ENCODE data around the gene B3GAT2.

Gene B3GAT2

GRCh38 chr6:70956451-70957283 is at the start of gene B3GAT2:
Gene B3GAT2, minus strand, starts transcription at chr6:70957060. Its CDS starts 631 bp downstream, at chr6:70956429.
- H3K4me3 ChIP-seq (ENCODE audit: low read depth, low read length): peak within 1 kb of the TSS; percentile 57
- H3K27ac ChIP-seq (ENCODE audit: extremely low read depth, low read depth, low read length): no peak within 1 kb of the TSS; the same call in 1 of the 2 replicates
- H3K9me3 ChIP-seq (ENCODE audit: control insufficient read depth, insufficient read depth, low read depth, low read length): no peaks in the 10 kb centered on the region
- CTCF ChIA-PET: interaction anchor here (0.6 to 3.8 kb wide), 28 partner anchors 13 to 747 kb away, joined by 3 to 33 read pairs (median 4); no protein-coding TSS in a partner anchor
- no peaks in the 10 kb centered on the region for H3K36me3 ChIP-seq (ENCODE audit: control insufficient read depth in 2 of 2, insufficient read depth in 1 of 2, low read length in 2 of 2)
- POLR2A ChIA-PET: interaction anchor here (0.7 to 1.2 kb wide), 2 partner anchors 13 to 735 kb away, joined by 3 read pairs; no protein-coding TSS in a partner anchor
- TF ChIP-seq ZBTB26 (tag by site-specific recombination; optimal IDR thresholded peaks at IDR 0.05) (peak; percentile 83), GLIS1 (tag by site-specific recombination; IDR thresholded peaks at IDR 0.05) (peak; percentile 60), ZIC2 (tag by site-specific recombination; IDR thresholded peaks at IDR 0.05) (peak; percentile 73), ZBTB8A (tag by site-specific recombination; IDR thresholded peaks at IDR 0.05) (no peak), ZNF335 (tag by site-specific recombination; conservative IDR thresholded peaks at IDR 0.05) (peak; percentile 92), BCL11B (tag by site-specific recombination; IDR thresholded peaks at IDR 0.05; ENCODE audit: low read depth) (no peak), PATZ1 (tag by site-specific recombination; IDR thresholded peaks at IDR 0.05) (peak; percentile 32; the same call in 1 of the 2 replicates), ZBTB48 (tag by site-specific recombination; IDR thresholded peaks at IDR 0.05) (peak; percentile 75; the same call in 1 of the 2 replicates), REST (tag by site-specific recombination; IDR thresholded peaks at IDR 0.05) (peak; percentile 93), ZNF610 (tag by site-specific recombination; IDR thresholded peaks at IDR 0.05; ENCODE audit: borderline replicate concordance) (0 out of 2 replicates have a peak, but pooled peaks have one; percentile 9), GLIS2 (tag by site-specific recombination; IDR thresholded peaks at IDR 0.05) (peak; percentile 71), ZNF548 (tag by site-specific recombination; IDR thresholded peaks at IDR 0.05) (no peak), SCRT2 (tag by site-specific recombination; IDR thresholded peaks at IDR 0.05) (no peak), ZNF76 (tag by site-specific recombination; IDR thresholded peaks at IDR 0.05; ENCODE audit: borderline replicate concordance, low read depth) (no peak), ZNF585B (tag by site-specific recombination; IDR thresholded peaks at IDR 0.05) (no peak), ZNF600 (tag by site-specific recombination; IDR thresholded peaks at IDR 0.05) (peak; percentile 63), ZNF398 (tag by site-specific recombination; IDR thresholded peaks at IDR 0.05) (peak; percentile 35; the same call in 1 of the 2 replicates), ZNF366 (tag by site-specific recombination; conservative IDR thresholded peaks at IDR 0.05) (no peak), ZBTB10 (tag by site-specific recombination; IDR thresholded peaks at IDR 0.05) (peak; percentile 3; the same call in 1 of the 2 replicates), KLF1 (tag by site-specific recombination; IDR thresholded peaks at IDR 0.05) (no peak), ZNF221 (tag by site-specific recombination; IDR thresholded peaks at IDR 0.05; ENCODE audit: borderline replicate concordance) (no peak)
- no peaks in the 10 kb centered on the region for H3K4me1 ChIP-seq (ENCODE audit: control insufficient read depth, insufficient read depth, low read length)
